SKM-1 treated with dmso at 0.1 percent for 144 hours (cell line): ENCODE results near the gene DEPP1.

ENCODE experiments used
- DNase-seq: peaks from one replicate; lab custom pipeline; 2025; ENCODE audit not compliant: unreplicated experiment; lab: John Stamatoyannopoulos, UW

The DEPP1 gene

DNA sequence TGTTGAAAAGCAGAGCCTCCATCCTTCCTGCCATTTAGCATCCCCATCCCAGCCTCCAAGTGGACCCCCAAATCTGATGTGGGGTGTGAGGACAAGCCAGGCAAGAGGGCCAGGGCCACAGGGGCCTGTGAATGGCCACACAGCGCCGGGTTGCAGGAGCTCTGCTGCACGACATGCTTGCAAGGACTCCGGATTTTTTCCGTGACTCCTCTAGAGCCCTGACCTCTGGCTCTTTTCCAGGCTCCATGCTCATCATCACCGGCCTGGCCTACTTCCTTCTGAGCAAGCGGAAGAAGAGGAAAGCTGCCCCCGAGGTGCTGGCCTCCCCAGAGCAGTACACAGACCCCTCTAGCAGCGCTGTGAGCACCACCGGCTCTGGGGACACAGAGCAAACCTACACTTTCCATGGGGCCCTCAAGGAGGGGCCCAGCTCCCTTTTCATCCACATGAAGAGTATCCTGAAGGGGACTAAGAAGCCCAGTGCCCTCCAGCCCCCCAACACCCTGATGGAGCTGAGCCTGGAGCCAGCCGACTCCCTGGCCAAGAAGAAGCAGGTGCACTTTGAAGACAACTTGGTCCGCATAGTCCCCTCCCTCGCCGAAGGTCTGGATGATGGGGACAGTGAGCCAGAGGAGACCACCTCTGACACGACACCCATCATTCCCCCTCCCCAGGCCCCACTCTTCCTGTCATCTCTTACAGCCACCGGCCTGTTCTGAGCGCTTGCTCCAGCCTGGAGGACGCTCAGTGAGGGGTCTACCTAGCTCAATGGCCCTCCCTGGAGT, 44.0 kb downstream of the DEPP1 start:
- DNase-seq: no peak

DNA sequence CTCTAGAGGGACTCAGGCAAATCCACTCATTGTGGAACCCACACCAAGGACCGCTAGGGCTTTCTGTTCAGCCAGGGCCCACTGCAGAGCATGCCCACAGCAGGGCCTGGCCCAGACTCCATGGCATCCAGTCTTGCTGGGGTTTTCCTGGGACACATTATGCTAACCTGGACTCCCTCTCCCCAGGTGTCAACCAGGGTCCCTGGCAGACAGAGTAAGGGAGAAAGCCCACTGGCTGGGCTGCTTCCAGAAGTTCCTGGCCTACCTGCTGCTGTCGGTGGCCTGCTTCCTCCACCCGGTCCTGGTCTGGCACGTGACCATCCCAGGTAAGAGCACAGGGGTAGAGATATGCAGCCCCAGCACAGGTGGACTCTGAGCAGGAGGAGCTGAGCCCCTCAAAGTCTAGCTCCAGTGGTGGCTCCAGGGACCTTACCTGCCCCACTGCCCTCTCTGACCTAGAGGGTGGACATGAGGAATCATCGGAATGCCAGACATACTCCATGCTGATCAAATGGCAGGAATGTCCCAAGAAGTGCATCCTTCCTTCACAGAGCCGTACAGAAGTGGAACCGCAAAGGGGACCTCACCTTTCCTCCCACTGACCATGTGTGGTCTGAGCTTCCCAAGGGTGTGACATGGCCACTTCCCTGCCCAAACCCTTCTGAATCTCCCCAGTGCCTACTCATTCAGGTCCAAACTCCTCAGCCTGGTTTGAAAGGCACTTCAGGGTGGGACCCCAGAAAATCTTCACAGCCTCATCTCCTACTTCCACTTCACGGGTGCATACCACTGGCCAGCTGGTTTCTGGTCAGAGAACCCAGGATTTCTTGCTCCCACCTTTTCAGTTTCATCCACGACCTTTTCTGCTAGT, 44.9 kb downstream of the DEPP1 start:
- no peak for DNase-seq

DNA sequence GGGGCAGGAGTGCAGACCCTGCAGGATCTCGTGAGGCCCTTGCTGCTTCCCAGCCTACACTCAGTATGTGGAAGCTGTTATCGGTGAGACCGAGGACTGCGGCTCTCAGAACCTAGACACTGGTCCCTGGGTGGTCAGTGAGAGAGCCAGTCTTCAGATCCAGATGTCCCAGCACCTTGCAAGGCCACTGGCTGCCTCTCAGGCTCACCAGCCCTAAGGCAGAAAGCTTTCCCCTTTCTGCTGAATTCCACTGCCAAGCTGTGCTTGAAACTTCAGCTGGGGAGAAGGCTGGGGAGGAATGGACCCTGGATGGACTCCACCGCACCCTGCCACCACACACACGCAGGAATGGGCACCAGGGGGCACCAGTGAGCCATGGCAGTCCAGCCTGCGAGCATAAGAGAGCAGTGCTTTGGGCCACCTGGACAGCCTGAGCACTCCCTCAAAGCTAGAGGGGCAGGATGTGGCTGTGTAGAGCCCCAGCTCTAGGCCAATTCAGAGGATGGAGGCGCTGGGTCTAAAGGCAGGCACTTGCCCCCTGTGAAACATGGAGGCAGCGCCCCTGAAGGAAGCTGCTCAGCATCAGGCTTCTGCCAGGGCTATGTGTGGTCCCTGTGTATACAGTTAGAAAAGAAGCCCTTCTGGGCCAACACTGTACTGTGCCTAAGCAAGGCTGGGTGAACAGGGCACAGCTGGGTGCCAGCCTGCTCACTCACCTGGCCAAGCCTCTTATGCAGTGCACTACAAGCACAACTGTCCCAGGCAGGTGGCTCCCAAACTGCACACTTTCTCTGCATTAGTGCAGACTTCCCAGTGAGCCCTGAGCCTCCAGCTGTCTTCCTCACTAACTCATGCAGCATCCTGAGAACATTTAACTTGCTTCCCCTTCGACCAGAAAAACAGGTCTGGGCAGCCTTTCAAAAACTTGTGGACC, 45.8 kb downstream of the DEPP1 start:
- peak; percentile 51 for DNase-seq

DNA sequence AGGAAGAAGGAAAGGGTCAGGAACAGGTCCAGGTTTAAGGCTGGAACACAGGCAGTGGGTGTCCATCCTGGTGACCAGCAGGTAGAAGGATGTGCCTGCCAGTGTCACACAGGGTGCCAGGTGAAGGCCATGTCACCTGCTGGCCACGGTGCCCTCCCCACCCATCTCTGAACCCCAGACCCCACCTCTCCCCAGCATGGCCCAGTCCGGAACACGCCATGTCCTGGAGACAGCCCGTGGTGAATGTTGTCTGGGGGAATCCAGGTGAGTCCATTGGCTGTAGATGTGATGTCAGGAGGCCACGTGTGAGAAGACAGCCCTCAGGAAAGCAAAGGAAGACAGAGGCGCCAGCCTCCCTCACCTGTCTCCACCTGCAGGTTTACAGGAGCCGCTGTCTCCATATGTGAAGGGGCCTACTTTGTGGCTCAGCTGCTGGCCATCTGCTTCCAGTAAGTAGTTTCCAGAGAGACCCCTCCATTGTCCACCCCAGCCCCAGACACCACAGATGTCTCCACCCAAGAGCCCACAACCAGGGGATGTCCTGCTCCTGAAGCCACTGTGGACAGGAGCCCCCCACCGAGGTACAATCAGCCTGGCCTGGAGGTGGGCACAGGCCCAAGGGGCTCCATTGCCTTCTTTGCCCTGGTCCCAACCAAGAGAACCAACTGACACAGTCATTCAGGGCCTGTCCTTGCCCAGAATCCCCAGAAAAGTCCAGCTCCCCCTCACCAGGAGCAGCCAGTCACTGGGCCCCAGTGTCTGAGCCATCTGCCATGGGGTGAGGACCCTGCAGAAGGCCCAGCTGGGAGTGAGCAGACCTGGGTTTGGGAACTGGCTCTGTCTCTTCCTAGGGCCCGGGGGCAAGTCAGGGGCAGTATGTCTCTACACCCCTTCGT, 46.7 kb downstream of the DEPP1 start:
- no peak for DNase-seq

DNA sequence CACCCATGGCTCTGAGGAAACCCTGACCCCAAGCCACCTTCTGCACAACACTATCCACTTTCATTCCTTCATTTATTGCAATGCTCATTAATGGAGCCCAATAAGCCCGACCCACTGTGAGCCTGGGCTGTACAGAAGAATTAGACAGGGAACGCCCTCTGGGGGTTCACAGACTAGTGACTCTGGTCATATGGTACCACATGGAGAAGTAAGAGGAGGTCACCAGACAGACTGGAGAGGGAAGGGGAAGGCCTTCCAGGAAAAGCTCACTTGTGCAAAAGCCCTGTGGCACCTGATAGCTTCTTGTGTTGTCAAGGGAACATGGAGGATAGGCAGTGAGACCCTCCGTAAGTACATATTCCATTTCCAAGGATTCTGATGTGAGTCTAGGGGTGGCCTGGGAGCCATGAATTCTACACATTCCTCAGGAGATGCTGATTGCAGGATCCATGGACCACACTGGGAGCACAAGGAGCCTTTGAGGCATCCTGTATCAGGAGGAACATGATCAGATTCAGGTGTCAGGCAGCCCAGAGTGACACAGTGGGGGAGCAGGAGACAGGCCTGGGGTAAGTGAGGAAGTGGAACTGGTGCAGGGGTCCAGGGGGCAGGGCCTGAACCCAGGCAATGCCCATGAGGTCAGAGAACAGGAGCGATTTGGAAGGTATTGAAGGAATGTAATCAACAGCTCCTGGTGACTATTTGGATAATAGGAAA, 47.5 kb downstream of the DEPP1 start:
- no peak for DNase-seq

DNA sequence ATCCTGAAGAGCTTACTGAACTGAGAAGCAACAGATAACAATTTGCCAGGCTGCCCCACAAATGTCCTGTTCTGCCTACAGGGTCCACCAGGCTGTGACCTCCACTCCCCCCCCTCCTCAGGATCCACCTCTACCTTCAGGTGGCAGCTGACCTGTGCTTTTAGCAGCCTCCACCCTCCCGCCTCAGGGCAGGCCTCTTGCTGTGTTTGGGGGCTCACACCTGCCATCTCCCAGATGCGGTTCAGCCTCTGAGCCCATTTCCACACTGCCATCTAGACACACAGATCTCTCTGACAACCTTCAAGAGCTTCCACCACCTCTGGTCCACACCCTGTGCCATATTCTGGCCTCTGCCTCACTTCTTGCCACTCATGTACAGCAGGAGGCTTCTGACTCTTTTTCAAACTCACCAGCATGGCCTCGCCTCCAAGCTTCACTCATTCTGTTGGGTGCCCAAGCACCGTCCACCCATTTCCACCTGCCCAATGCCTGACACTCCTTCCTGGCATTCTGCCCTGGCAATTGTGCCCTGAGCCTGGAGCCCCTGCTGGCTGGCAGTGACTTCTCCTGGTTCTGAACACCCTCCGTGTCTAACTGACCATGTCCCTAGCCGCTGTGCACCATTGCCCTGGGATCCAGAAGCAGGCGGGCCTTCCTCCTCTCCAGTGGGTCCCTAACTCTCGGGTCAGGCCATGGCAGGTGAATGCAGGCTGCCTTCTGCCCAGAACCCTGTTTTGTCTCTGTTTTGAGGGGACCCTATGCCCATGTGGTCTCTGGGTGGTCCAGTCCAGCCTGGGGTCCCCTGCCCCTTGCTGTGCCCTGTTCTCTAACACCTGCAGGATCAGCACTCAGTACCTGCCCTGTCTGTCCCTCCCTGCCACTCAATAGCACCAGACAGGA, 49.0 kb downstream of the DEPP1 start:
- no peak for DNase-seq

DNA sequence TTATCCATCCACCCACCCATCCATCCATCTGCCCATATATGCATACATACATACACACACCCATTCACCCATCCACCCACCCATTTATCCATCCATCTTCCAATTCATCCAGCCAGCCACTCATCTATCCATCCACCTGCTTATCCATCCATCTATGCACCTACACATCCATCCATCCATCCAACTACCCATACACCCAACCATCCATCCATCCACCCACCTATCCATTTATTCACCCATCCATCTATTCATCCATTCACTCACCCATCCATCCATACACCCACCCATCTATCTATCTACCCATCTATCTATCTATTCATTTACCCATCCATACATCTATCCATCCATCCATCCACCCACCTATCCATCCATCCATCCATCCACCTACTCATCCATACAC, 50.1 kb downstream of the DEPP1 start:
- no peak for DNase-seq

DNA sequence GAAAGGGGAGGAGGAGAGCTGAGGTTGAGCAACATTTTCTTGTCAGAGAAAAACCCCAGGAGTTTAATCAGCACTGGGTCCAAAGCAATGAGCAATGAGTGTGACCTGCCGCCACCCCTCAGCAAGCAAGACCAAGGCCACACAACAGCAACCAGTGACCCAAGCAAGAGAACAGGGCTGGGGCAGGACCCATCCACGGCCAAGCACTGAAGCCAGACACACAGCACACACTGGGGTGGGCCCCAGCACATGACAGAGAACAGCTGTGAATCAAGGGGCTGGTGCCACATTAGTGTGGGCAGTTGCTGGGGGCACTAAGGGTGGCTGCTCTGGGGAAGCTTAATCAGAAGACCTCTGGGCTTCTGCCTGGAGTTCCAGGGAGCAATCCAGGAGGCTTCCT, 51.3 kb downstream of the DEPP1 start:
- peak; percentile 24 for DNase-seq

DNA sequence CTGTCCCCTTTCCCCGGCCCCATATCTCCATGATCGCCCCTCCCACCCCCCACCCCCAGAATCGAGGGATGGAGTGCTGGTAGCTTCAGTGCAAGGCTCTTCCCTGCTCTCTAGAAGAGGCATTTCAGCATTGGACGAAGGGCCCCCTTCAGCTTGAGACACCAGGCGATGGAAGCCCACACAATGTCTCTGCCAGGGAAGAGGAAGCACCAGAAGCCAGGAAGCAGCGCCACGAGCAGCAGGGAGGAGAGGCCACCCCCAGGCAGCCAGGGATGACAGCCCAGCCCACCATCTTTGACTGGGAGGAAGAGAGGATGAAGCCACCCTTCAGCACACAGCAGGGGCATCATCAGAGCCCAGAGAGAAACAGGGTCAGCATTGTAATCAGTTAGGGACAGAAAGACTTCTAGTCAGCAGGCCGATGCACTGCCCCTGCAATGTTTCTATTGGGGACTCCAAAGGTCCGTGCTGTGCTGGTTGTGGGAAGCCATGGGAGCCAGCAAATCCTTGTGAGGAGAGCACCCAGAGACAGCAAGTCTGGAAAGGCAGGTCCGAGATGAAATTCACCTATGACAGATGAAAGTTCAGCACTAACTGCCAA, 51.8 kb downstream of the DEPP1 start:
- DNase-seq: no peak
